Heart left ventricle (tissue), 13 donors: ENCODE measurements around the gene RAP1B.

Experiments
- POLR2A ChIP-seq, 2 donors: fragments of 450-650 bp; IDR thresholded peaks; one replicate each; pipeline ENCODE4 v1.6.1; 2017; ENCODE audit warnings: antibody characterized with exemption in 2 of 2, mild to moderate bottlenecking in 2 of 2, moderate library complexity in 2 of 2
- TF ChIP-seq, protein P1 (sequence below), 12 donors: fragments of 200-600 bp; sonication (generic) in 4 of 12; IDR thresholded peaks; one replicate each; pipeline versions ENCODE4 v1.5.0 to v1.8.0; 2018 to 2022; ENCODE audit warnings: antibody characterized with exemption in 12 of 12, mild to moderate bottlenecking in 5 of 12
- donor health status: ischemic (EF 13 %, LVEDD 7.1; RV severe dilation, severe dysfunction).
- donor health status: DM: no; HTN: yes; CAD: no.
- donor health status: DM: no; HTN: no; CAD: no.
- donor health status: ischemic (EF 25% LVEDD 6.9; RV normal size, moderate dysfunction).
- donor health status: ischemic (EF 25% LVEDD 5.7; RV mildly dilated, moderate dysfunction).
- donor health status: ischemic (EF 35%, LVEDD 5.7; RV mildly dilated, moderate dysfunction).
- donor health status: nonischemic (EF 11% LVEDD 7.7; RV severe dilation, severe dysfunction).
- donor health status: DM: yes; HTN: yes; CAD: no.
- donor health status: PGD.
- donor health status: ischemic (EF 29% LVEDD 5.4; RV normal size, mild dysfunction).
- donor health status: nonischemic (EF 23%, LVEDD 6.1; RV moderate dilation, normal function).

GRCh38 chr12:68610370-68611093 lies at the start of gene RAP1B:
- peak in 1 of 2 donors; percentile 96 for TF ChIP-seq POLR2A (IDR thresholded peaks at IDR 0.05)
- TF ChIP-seq, protein P1, sequence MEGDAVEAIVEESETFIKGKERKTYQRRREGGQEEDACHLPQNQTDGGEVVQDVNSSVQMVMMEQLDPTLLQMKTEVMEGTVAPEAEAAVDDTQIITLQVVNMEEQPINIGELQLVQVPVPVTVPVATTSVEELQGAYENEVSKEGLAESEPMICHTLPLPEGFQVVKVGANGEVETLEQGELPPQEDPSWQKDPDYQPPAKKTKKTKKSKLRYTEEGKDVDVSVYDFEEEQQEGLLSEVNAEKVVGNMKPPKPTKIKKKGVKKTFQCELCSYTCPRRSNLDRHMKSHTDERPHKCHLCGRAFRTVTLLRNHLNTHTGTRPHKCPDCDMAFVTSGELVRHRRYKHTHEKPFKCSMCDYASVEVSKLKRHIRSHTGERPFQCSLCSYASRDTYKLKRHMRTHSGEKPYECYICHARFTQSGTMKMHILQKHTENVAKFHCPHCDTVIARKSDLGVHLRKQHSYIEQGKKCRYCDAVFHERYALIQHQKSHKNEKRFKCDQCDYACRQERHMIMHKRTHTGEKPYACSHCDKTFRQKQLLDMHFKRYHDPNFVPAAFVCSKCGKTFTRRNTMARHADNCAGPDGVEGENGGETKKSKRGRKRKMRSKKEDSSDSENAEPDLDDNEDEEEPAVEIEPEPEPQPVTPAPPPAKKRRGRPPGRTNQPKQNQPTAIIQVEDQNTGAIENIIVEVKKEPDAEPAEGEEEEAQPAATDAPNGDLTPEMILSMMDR (IDR thresholded peaks at IDR 0.05): peak in 1 of 12 donors; percentile 3
